ENCODE data around the gene RAB40B.

GRCh38 chr17:82667668-82668000 lies 30.9 kb downstream of the RAB40B start:
- no peak for TF ChIP-seq CTCF (IDR thresholded peaks at IDR 0.05)
- TF ChIP-seq POLR2A (IDR thresholded peaks at IDR 0.05) = no peak

Measured in right lobe of liver (tissue), 4 donors.